Hepatocyte (in vitro differentiated cells): Measurements from ENCODE around the gene TSNAX. TPM values are rescaled to one million over a fixed set of nuclear protein-coding genes. Genes with fewer than 3 reads are reported as not detected.

Experiments
- DNase-seq: peaks from one replicate; pipeline ENCODE4 v3.0.0-alpha.2; 2016; ENCODE audit warnings: low spot score
- H2AFZ ChIP-seq: fragments of 200-600 bp; sonication (generic); 2 replicates; pipeline ENCODE4 v1.6.0; 2016; ENCODE audit warnings: antibody characterized with exemption, mild to moderate bottlenecking
- H3K27ac ChIP-seq: fragments of 200-600 bp; sonication (generic); 2 replicates; pipeline ENCODE4 v1.5.1; 2016; ENCODE audit warnings: mild to moderate bottlenecking
- H3K27me3 ChIP-seq: fragments of 200-600 bp; sonication (generic); 2 replicates; pipeline ENCODE4 v1.6.1; 2016
- H3K36me3 ChIP-seq: fragments of 200-600 bp; sonication (generic); replicated peaks from 2 replicates; pipeline ENCODE4 v1.5.1; 2016; ENCODE audit warnings: low read depth; ENCODE audit not compliant: insufficient read depth
- H3K4me1 ChIP-seq: fragments of 200-600 bp; sonication (generic); 2 replicates; pipeline ENCODE4 v1.5.1; 2016; ENCODE audit warnings: mild to moderate bottlenecking, moderate library complexity; ENCODE audit not compliant: insufficient read depth
- H3K4me2 ChIP-seq: fragments of 200-600 bp; sonication (generic); 2 replicates; pipeline ENCODE4 v1.6.0; 2016
- H3K4me3 ChIP-seq: fragments of 200-600 bp; sonication (generic); 2 replicates; pipeline ENCODE4 v1.5.1; 2016; ENCODE audit warnings: mild to moderate bottlenecking
- H3K79me2 ChIP-seq: fragments of 200-600 bp; sonication (generic); 2 replicates; pipeline ENCODE4 v1.6.0; 2017; ENCODE audit warnings: mild to moderate bottlenecking
- H3K9me2 ChIP-seq: fragments of 200-600 bp; sonication (generic); replicated peaks from 2 replicates; pipeline ENCODE4 v1.6.0; 2017; ENCODE audit warnings: mild to moderate bottlenecking; ENCODE audit not compliant: insufficient read depth
- H3K9me3 ChIP-seq: fragments of 200-600 bp; sonication (generic); 2 replicates; pipeline ENCODE4 v1.5.1; 2016; ENCODE audit warnings: low read depth, mild to moderate bottlenecking
- H4K20me1 ChIP-seq: fragments of 200-600 bp; sonication (generic); 2 replicates; pipeline ENCODE4 v1.6.0; 2016; ENCODE audit warnings: mild to moderate bottlenecking; ENCODE audit not compliant: insufficient read depth, poor library complexity, severe bottlenecking
- CTCF ChIP-seq: fragments of 200-600 bp; sonication (generic); IDR thresholded peaks from 2 replicates; pipeline ENCODE4 v1.5.1; 2016; ENCODE audit warnings: antibody characterized with exemption, mild to moderate bottlenecking; ENCODE audit not compliant: poor library complexity
- EZH2 ChIP-seq: fragments of 200-600 bp; sonication (generic); IDR thresholded peaks from 2 replicates; pipeline ENCODE4 v1.6.1; 2016; ENCODE audit warnings: antibody characterized with exemption, mild to moderate bottlenecking, borderline replicate concordance
- EZH2phosphoT487 ChIP-seq: fragments of 200-600 bp; sonication (generic); IDR thresholded peaks from one replicate; pipeline ENCODE4 v1.6.1; 2018; ENCODE audit warnings: antibody characterized with exemption, mild to moderate bottlenecking, low read depth, moderate library complexity; ENCODE audit not compliant: unreplicated experiment, severe bottlenecking
- WGBS: methylation state at CpG from one replicate; pipeline ENCODE4 v1.1.6; 2016; ENCODE audit warnings: low lambda C conversion rate; ENCODE audit errors: missing lambda C conversion rate; 5-methylcytosine and 5-hydroxymethylcytosine counted together
- polyA plus RNA-seq: library from polyadenylated mRNA; unstranded; fragments of >200 nt; fragmentation: Nextera tagmentation; extraction: Ambion mirVana; gene quantifications from 2 replicates; pipeline ENCODE4 v1.2.1, GENCODE V29; 2016
- total RNA-seq: library from RNA; depleted of rRNA; stranded (reverse); fragments of >200 nt; gene quantifications from 2 replicates; pipeline ENCODE4 v1.2.3, GENCODE V29; 2014

TSNAX gene
- total and polyA plus RNA-seq, 2 experiments from 2014 or later = 26.8 to 42.2 TPM

DNA sequence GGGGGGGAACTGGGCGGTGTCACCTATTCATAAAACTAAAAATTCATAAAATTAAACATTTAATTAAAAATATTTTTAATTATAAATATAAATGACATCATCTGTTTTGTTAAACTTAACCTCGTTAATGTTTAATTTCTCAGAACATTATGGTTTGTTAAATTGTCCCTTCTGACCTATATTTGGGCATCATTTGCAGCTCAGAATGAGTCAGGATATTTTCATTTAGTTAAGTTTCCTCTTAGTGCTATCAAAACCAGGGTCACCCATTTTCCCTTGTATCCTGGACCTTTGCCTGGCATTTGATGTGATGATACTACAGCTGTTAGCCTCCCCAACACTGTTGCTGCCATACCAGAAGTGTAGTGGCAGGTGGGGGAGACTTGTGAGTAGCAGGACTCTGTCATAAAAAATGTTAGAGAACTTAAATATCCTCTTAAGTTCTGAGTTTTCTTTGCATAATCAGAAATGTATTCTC, 30.3 kb downstream of the TSNAX start:
- H3K27ac ChIP-seq = no peak overlapping the region
- no peak overlapping the region for H3K4me3 ChIP-seq
- H3K27me3 ChIP-seq = no peaks in the 10 kb centered on the region
- TF ChIP-seq CTCF (no peak), EZH2phosphoT487 (no peak), EZH2 (no peak)
- H3K9me3 ChIP-seq = no peaks in the 10 kb centered on the region
- H3K36me3 ChIP-seq = no peaks in the 10 kb centered on the region
- H3K4me2 ChIP-seq = no peak overlapping the region
- H3K79me2 ChIP-seq = peaks cover 4% of the 10 kb centered on the region
- WGBS = 99% methylated on average over 2 of the region's 2 CpGs
- no peak for DNase-seq
- no peak overlapping the region for H2AFZ ChIP-seq
- H3K4me1 ChIP-seq = no peaks in the 10 kb centered on the region
- H3K9me2 ChIP-seq = no peaks in the 10 kb centered on the region
- no peaks in the 10 kb centered on the region for H4K20me1 ChIP-seq

DNA sequence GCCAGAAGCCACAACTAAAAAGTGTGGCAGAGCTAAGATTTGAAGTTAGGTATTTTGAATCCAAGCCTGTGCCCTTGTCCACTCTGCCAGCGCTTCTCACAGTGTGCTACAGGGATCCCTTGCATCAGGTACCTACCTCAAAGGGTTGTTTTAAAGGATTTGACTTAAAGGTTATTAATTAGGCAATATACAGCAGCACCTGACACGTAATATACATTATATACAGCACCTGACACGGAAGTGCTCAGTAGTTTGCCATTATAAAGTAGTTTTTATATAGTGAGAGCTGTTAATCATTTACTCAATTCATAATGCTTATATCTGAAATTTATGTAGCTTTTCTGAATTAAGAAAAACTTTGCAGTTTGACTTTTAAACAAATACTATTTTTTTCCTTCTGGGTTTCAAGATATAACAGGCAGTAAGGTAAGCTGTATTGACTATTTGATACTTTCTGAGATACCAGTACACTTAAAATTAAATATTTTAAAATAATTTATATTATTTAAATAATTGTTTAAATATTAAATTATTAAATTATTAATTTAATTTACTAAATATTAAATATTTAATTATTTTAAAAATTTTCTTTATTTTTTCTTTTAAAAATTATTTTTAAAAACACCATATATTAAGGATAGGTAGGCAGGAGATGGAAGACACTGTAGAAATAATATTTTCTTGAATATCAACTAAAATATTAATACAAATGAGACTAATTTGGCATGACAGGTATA, 33.3 kb downstream of the TSNAX start:
- Histone ChIP-seq H3K4me1 (no peaks in the 10 kb centered on the region), H3K27me3 (no peaks in the 10 kb centered on the region), H3K4me2 (no peak overlapping the region), H3K27ac (no peak overlapping the region), H3K4me3 (no peak overlapping the region), H3K79me2 (no peaks in the 10 kb centered on the region), H4K20me1 (no peaks in the 10 kb centered on the region), H3K36me3 (no peaks in the 10 kb centered on the region), H3K9me3 (no peaks in the 10 kb centered on the region), H2AFZ (no peak overlapping the region), H3K9me2 (no peaks in the 10 kb centered on the region)
- 99% methylated on average over 3 of the region's 3 CpGs for WGBS
- TF ChIP-seq CTCF (no peak), EZH2 (no peak), EZH2phosphoT487 (no peak)
- DNase-seq = no peak

- Histone ChIP-seq H3K27ac (no peak overlapping the region), H3K4me2 (no peak overlapping the region), H3K79me2 (no peaks in the 10 kb centered on the region), H3K27me3 (no peaks in the 10 kb centered on the region), H2AFZ (no peak overlapping the region), H3K9me3 (no peaks in the 10 kb centered on the region), H4K20me1 (no peaks in the 10 kb centered on the region), H3K4me1 (no peaks in the 10 kb centered on the region), H3K9me2 (no peaks in the 10 kb centered on the region), H3K4me3 (no peak overlapping the region), H3K36me3 (no peaks in the 10 kb centered on the region)
- no peak for DNase-seq
- TF ChIP-seq EZH2phosphoT487 (no peak), EZH2 (no peak), CTCF (no peak)
- WGBS = 97% methylated on average over 2 of the region's 2 CpGs
These were observed 34.8 kb downstream of the TSNAX start for GRCh38 chr1:231563247-231563646.
